Measurements from ENCODE around the gene NFATC1. TPM values are rescaled to one million over a fixed set of nuclear protein-coding genes. Genes with fewer than 3 reads are reported as not detected.

Gene NFATC1
- total RNA-seq, 2 donors from 2014 or later, result 1.6 to 4.3 TPM

- TF ChIP-seq CTCF (IDR thresholded peaks at IDR 0.05), result no peak
- Histone ChIP-seq H3K27me3 (no peaks in the 10 kb centered on the region), H3K36me3 (no peaks in the 10 kb centered on the region), H3K9me3 (no peaks in the 10 kb centered on the region), H3K4me1 (no peaks in the 10 kb centered on the region), H3K4me3 (no peak overlapping the region), H3K27ac (no peak overlapping the region), H3K9ac (ENCODE audit: low read depth in 2 of 2, low read length in 2 of 2) (no peak overlapping the region)
- intact Hi-C loops (cut with DNase I), result loop anchor here (5.0 kb wide), 1 partner anchor 144 kb away; no protein-coding TSS in a partner anchor
- no peak for DNase-seq
These were observed 130.1 kb downstream of the NFATC1 start for GRCh38 chr18:79525556-79526467.

GRCh38 chr18:79526468-79527460 lies 131.0 kb downstream of the NFATC1 start:
- H3K4me3 ChIP-seq, result no peak overlapping the region
- no peak overlapping the region for H3K27ac ChIP-seq
- no peaks in the 10 kb centered on the region for H3K4me1 ChIP-seq
- no peak for DNase-seq
- H3K36me3 ChIP-seq, result no peaks in the 10 kb centered on the region
- no peaks in the 10 kb centered on the region for H3K9me3 ChIP-seq
- no peak for TF ChIP-seq CTCF (IDR thresholded peaks at IDR 0.05)
- H3K27me3 ChIP-seq, result no peaks in the 10 kb centered on the region
- H3K9ac ChIP-seq (ENCODE audit: low read depth in 2 of 2, low read length in 2 of 2), result no peak overlapping the region
- intact Hi-C loops (cut with DNase I), result loop anchor here (5.0 kb wide), 1 partner anchor 144 kb away; no protein-coding TSS in a partner anchor

- Histone ChIP-seq H3K36me3 (no peaks in the 10 kb centered on the region), H3K27me3 (no peaks in the 10 kb centered on the region), H3K27ac (no peak overlapping the region), H3K9ac (ENCODE audit: low read depth in 2 of 2, low read length in 2 of 2) (no peak overlapping the region), H3K4me3 (no peak overlapping the region), H3K4me1 (no peaks in the 10 kb centered on the region), H3K9me3 (no peaks in the 10 kb centered on the region)
- intact Hi-C loops (cut with DNase I), result loop anchor here (2.0 to 5.0 kb wide), 2 partner anchors 117 to 145 kb away; no protein-coding TSS in a partner anchor
- DNase-seq, result no peak
- no peak for TF ChIP-seq CTCF (IDR thresholded peaks at IDR 0.05)
These were observed 132.1 kb downstream of the NFATC1 start for GRCh38 chr18:79527656-79528315.

GRCh38 chr18:79528316-79528695 lies 132.6 kb downstream of the NFATC1 start:
- Histone ChIP-seq H3K27me3 (no peaks in the 10 kb centered on the region), H3K36me3 (no peaks in the 10 kb centered on the region), H3K4me3 (no peak overlapping the region), H3K4me1 (no peaks in the 10 kb centered on the region), H3K27ac (no peak overlapping the region), H3K9ac (ENCODE audit: low read depth in 2 of 2, low read length in 2 of 2) (no peak overlapping the region), H3K9me3 (no peaks in the 10 kb centered on the region)
- no peak for DNase-seq
- intact Hi-C loops (cut with DNase I), result loop anchor here (2.0 to 5.0 kb wide), 2 partner anchors 116 to 146 kb away; no protein-coding TSS in a partner anchor
- TF ChIP-seq CTCF (IDR thresholded peaks at IDR 0.05), result no peak
